ENCODE measurements around the gene VENTX. TPM values are rescaled to one million over a fixed set of nuclear protein-coding genes. Genes with fewer than 3 reads are reported as not detected.

VENTX gene
- total RNA-seq, 4 donors from 2014 or later = 0.13 to 1.3 (median 0.34) TPM

DNA sequence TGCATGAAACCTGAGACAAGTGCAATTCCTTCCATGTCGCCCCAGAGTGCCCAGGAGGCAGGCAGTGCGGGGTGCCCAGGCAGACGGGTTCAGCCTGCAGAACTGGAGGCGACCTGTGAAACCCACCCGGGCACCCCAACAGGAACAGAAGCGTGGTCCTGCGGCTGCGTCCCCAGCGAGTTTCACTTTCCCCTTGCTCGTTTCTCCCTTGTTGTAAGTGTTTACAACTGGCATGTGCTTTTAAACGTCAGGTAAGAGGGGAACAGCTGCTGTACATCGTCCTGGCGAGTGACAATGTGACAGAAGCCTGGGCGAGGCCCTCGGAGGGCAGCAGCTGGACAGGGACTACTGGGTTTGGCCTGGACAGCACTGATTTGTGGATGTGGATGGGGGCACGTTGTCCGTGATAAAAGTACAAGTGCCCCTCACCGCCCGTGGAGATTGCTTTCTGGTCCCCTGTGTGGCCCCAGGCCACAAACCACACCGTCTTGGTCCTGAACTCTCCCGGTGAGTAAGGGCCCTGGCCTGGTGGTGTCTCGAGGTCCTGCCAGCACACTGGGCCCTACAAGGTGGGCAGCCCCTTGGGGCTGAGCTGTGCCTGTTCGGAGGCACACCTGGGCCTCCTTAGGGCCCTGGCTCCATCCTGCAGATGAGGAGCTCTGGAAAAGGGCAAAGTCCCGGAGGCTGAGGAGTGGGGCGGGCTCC lies 4.0 kb downstream of the VENTX start:
- no peaks in the 10 kb centered on the region for H3K9me3 ChIP-seq
- H3K36me3 ChIP-seq = no peaks in the 10 kb centered on the region
- ATAC-seq = no peak
- no peak for DNase-seq
- no peak overlapping the region for H3K27ac ChIP-seq
- H3K4me1 ChIP-seq = no peaks in the 10 kb centered on the region
- intact Hi-C loops (cut with DNase I; ENCODE audit: low total_unique reads) = no loop called here
- in situ Hi-C loops (cut with MboI; ENCODE audit: low sequenced_read_pairs in 4 of 4) = no loop called here
- TF ChIP-seq POLR2A (IDR thresholded peaks at IDR 0.05) = no peak
- TF ChIP-seq, protein P1, sequence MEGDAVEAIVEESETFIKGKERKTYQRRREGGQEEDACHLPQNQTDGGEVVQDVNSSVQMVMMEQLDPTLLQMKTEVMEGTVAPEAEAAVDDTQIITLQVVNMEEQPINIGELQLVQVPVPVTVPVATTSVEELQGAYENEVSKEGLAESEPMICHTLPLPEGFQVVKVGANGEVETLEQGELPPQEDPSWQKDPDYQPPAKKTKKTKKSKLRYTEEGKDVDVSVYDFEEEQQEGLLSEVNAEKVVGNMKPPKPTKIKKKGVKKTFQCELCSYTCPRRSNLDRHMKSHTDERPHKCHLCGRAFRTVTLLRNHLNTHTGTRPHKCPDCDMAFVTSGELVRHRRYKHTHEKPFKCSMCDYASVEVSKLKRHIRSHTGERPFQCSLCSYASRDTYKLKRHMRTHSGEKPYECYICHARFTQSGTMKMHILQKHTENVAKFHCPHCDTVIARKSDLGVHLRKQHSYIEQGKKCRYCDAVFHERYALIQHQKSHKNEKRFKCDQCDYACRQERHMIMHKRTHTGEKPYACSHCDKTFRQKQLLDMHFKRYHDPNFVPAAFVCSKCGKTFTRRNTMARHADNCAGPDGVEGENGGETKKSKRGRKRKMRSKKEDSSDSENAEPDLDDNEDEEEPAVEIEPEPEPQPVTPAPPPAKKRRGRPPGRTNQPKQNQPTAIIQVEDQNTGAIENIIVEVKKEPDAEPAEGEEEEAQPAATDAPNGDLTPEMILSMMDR (IDR thresholded peaks at IDR 0.05 in 4 of 5, conservative IDR thresholded peaks at IDR 0.05 in 1 of 5) = no peak
- H3K27me3 ChIP-seq = peaks cover 43 to 75% (median 56%) of the 10 kb centered on the region in 3 donors
- no peak overlapping the region for H3K4me3 ChIP-seq

DNA sequence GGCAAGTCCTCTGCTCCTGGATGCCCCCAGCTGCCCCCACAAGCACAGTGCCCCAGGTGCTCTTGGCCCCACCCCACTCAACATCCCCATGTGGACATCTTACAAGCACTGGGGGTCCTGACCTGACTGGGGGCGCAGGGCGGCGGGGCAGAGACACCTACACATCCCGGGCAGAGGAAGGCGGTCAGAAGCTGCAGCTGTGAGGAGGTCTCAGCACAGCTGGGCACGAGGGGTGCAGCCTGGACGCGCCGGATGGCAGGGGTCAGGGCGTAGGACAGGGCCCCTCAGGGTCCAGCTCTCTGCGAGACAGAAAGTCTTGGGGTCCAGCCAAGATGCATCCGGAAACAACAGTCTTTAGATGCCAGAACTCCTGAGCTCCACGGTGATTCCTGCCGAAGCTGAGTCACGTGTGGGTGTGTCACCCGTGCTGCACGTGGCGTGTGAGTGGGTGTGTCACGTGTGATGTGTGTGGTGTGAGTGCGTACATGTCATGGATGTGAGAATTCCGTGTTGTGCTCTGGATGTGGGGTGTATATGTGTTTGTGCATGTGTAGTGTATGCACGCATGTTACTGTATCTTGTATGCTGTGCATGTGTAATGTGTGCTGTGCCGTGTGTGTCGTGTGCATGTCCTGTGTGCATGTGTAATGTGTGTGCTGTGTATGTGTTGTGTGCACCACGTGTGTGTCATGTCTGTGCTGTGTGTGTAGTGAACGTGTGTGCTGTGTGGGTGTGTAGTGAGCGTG lies 5.1 kb downstream of the VENTX start:
- H3K9me3 ChIP-seq = no peaks in the 10 kb centered on the region
- no peak for TF ChIP-seq POLR2A (IDR thresholded peaks at IDR 0.05)
- TF ChIP-seq, protein P1 (IDR thresholded peaks at IDR 0.05 in 4 of 5, conservative IDR thresholded peaks at IDR 0.05 in 1 of 5) = no peak
- no peak overlapping the region for H3K4me3 ChIP-seq
- in situ Hi-C loops (cut with MboI; ENCODE audit: low sequenced_read_pairs in 4 of 4) (no loop called here), intact Hi-C loops (cut with DNase I; ENCODE audit: low total_unique reads) (no loop called here)
- H3K27me3 ChIP-seq = peaks cover 44 to 74% (median 54%) of the 10 kb centered on the region in 3 donors
- H3K4me1 ChIP-seq = no peaks in the 10 kb centered on the region
- DNase-seq (no peak), ATAC-seq (no peak)
- H3K27ac ChIP-seq = no peak overlapping the region
- no peaks in the 10 kb centered on the region for H3K36me3 ChIP-seq

DNA sequence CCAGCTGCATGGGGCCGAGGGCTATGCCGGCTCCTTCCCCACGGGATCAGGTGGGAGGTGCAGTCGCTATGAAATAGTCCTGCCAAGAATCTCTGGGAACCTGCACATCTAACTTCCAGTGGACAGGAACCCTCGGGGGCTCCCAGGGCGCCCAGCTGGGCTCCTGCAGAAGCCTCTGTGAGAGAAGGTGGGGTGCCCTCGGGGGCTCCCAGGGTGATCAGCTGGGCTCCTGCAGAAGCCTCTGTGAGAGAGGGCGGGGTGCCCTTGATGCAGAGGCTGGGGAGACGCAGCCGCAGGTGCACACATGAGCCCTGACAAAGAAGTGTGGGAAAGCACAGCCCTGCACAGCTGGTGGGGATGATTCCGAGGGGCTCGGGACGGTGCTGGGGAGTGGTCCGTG lies 5.9 kb downstream of the VENTX start:
- intact Hi-C loops (cut with DNase I; ENCODE audit: low total_unique reads) = no loop called here
- no peaks in the 10 kb centered on the region for H3K9me3 ChIP-seq
- in situ Hi-C loops (cut with MboI; ENCODE audit: low sequenced_read_pairs in 4 of 4) = no loop called here
- DNase-seq = no peak
- TF ChIP-seq, protein P1 (IDR thresholded peaks at IDR 0.05 in 4 of 5, conservative IDR thresholded peaks at IDR 0.05 in 1 of 5) = no peak
- TF ChIP-seq POLR2A (IDR thresholded peaks at IDR 0.05) = no peak
- peaks cover 36 to 66% (median 50%) of the 10 kb centered on the region in 3 donors for H3K27me3 ChIP-seq
- no peaks in the 10 kb centered on the region for H3K36me3 ChIP-seq
- no peaks in the 10 kb centered on the region for H3K4me1 ChIP-seq
- H3K4me3 ChIP-seq = no peak overlapping the region
- ATAC-seq = no peak
- no peak overlapping the region for H3K27ac ChIP-seq

DNA sequence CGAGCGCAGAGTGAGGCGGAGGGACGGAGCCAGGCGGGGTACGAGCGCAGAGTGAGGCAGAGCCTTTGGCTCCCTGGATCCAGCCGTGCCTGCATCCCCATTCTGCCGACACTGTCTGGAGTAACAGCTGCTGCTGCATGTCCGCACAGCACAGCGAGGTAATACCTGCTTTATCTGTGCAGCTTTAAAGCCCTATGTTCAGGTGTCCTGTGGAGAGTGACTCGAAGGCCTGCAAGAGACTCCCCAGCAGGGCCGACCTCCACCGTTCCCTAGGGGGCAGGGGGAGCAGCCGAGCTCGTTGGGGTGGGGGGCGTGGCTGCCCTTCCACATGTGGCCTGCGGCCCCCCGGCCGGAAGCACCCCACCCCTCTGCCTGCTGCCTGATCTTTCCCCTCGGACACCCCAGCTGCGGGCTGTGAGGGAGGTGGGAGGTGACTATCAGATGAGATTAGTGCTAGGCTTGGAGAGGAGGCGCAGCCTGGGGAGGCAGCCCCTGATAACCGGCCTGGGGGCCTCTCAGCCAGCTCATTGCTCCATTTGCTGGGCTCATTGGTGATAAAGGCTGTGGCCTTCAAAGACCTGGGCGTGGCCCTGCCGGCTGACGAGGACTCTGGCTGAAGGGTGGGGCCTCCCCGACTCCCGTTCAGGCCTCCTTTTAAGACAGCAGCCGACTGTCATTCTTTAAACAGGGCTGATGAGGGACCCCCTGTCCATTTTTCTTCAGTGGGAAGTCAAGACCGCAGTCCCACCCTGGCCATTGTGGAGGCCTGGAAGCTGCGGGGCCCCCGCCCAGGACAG lies 8.0 kb downstream of the VENTX start:
- intact Hi-C loops (cut with DNase I; ENCODE audit: low total_unique reads) (no loop called here), in situ Hi-C loops (cut with MboI; ENCODE audit: low sequenced_read_pairs in 4 of 4) (no loop called here)
- Histone ChIP-seq H3K4me3 (no peak overlapping the region), H3K4me1 (no peaks in the 10 kb centered on the region), H3K9me3 (no peaks in the 10 kb centered on the region), H3K27ac (no peak overlapping the region), H3K27me3 (peaks cover 32 to 49% (median 41%) of the 10 kb centered on the region in 3 donors), H3K36me3 (no peaks in the 10 kb centered on the region)
- DNase-seq (no peak), ATAC-seq (no peak)
- TF ChIP-seq POLR2A (IDR thresholded peaks at IDR 0.05) = no peak
- TF ChIP-seq, protein P1 (IDR thresholded peaks at IDR 0.05 in 4 of 5, conservative IDR thresholded peaks at IDR 0.05 in 1 of 5) = no peak

Measured in gastrocnemius medialis (tissue), 4 donors.